CD4-positive, CD25-positive, alpha-beta regulatory T cell (primary cell): ENCODE measurements around the gene VSX1. TPM values are rescaled to one million over a fixed set of nuclear protein-coding genes. Genes with fewer than 3 reads are reported as not detected.

ENCODE experiments used
- ATAC-seq, 2 donors: fragments of 150-1000 bp; cut with Tn5 transposase; one replicate each; pipeline ENCODE4 v1.10.0; 2021; ENCODE audit warnings: low read depth in 2 of 2, moderate number of reproducible peaks in 2 of 2, moderate library complexity in 1 of 2
- DNase-seq, 3 donors: peaks; one replicate each; pipeline versions ENCODE4 v3.0.0 to v3.0.0-alpha.2; 2012 to 2022; ENCODE audit warnings: mixed read lengths in 1 of 3
- H3K27ac ChIP-seq: one replicate; pipeline ENCODE4 v1.7.0; 2013; ENCODE audit warnings: mild to moderate bottlenecking, low read length; ENCODE audit not compliant: insufficient read depth, poor library complexity, severe bottlenecking
- H3K27me3 ChIP-seq: one replicate; pipeline ENCODE4 v1.7.0; 2013; ENCODE audit warnings: low read length; ENCODE audit not compliant: control insufficient read depth, insufficient read depth
- H3K36me3 ChIP-seq: one replicate; pipeline ENCODE4 v1.7.0; 2013; ENCODE audit warnings: mild to moderate bottlenecking, low read length, moderate library complexity; ENCODE audit not compliant: control insufficient read depth, insufficient read depth
- H3K4me1 ChIP-seq: 2 replicates; pipeline ENCODE4 v1.7.0; 2013; ENCODE audit warnings: mild to moderate bottlenecking, low read length; ENCODE audit not compliant: insufficient read depth, control insufficient read depth, poor library complexity, severe bottlenecking
- H3K4me3 ChIP-seq: one replicate; pipeline ENCODE4 v1.7.0; 2013; ENCODE audit warnings: low read depth, mild to moderate bottlenecking, low read length, moderate library complexity
- H3K9me3 ChIP-seq, 2 experiments: 1 replicate in 1 of 2; 2 replicates in 1 of 2; pipeline ENCODE4 v1.7.0; 2013; ENCODE audit warnings: low read length in 2 of 2, mild to moderate bottlenecking in 1 of 2, moderate library complexity in 1 of 2; ENCODE audit not compliant: control insufficient read depth in 2 of 2
- H3K27ac Mint-ChIP-seq, 3 donors: one replicate each; pipeline ENCODE4 v1.8.0; 2020 to 2022; ENCODE audit warnings: mild to moderate bottlenecking in 3 of 3, mixed read lengths in 3 of 3, moderate library complexity in 2 of 3
- H3K27me3 Mint-ChIP-seq: one replicate; pipeline ENCODE4 v1.8.0; 2022; ENCODE audit warnings: mild to moderate bottlenecking, mixed read lengths
- H3K36me3 Mint-ChIP-seq: one replicate; pipeline ENCODE4 v1.8.0; 2020; ENCODE audit warnings: mixed read lengths
- H3K4me1 Mint-ChIP-seq, 4 donors: one replicate each; pipeline ENCODE4 v1.8.0; 2020 to 2022; ENCODE audit warnings: mixed read lengths in 4 of 4, mild to moderate bottlenecking in 1 of 4
- H3K4me3 Mint-ChIP-seq, 4 donors: one replicate each; pipeline ENCODE4 v1.8.0; 2020 to 2022; ENCODE audit warnings: mild to moderate bottlenecking in 4 of 4, mixed read lengths in 4 of 4, moderate library complexity in 3 of 4
- H3K9me3 Mint-ChIP-seq, 7 donors: one replicate each; pipeline ENCODE4 v1.8.0; 2020 to 2022; ENCODE audit warnings: mixed read lengths in 7 of 7, mild to moderate bottlenecking in 3 of 7, moderate library complexity in 2 of 7
- polyA plus RNA-seq, 4 donors: library from polyadenylated mRNA; unstranded; fragments of 300-500 nt; fragmentation: Illumina TruSeq; gene quantifications; one replicate each; pipeline ENCODE4 v1.2.3, GENCODE V29; 2021
- total RNA-seq: library from RNA; stranded (reverse); gene quantifications from one replicate; pipeline ENCODE4 v1.2.3, GENCODE V29; 2022

Gene VSX1
- total and polyA plus RNA-seq, 5 donors from 2014 or later, result not detected

- Mint-ChIP-seq H3K4me1 (no peaks in the 10 kb centered on the region), H3K27me3 (peaks cover 5% of the 10 kb centered on the region), H3K27ac (no peak overlapping the region), H3K36me3 (no peaks in the 10 kb centered on the region), H3K4me3 (no peak overlapping the region), H3K9me3 (peaks cover 0 to 2% (median 0%) of the 10 kb centered on the region in 7 donors)
- no peaks in the 10 kb centered on the region for H3K9me3 ChIP-seq
- no peak for DNase-seq
- no peak overlapping the region for H3K4me3 ChIP-seq
- H3K27ac ChIP-seq, result no peak overlapping the region
- no peak for ATAC-seq
- H3K4me1 ChIP-seq, result no peaks in the 10 kb centered on the region
- H3K36me3 ChIP-seq, result no peaks in the 10 kb centered on the region
- peaks cover 5% of the 10 kb centered on the region for H3K27me3 ChIP-seq
Observed at GRCh38 chr20:25120920-25121319, 39.0 kb upstream of the VSX1 start.

GRCh38 chr20:25120457-25120856, 38.5 kb upstream of the VSX1 start:
- peaks cover 0 to 2% (median 0%) of the 10 kb centered on the region in 7 donors for H3K9me3 Mint-ChIP-seq

GRCh38 chr20:25118529-25118928, 36.6 kb upstream of the VSX1 start:
- peaks cover 19% of the 10 kb centered on the region for H3K27me3 Mint-ChIP-seq
- no peaks in the 10 kb centered on the region for H3K4me1 Mint-ChIP-seq
- no peak overlapping the region for H3K27ac Mint-ChIP-seq
- no peak for DNase-seq
- H3K36me3 Mint-ChIP-seq, result no peaks in the 10 kb centered on the region
- Histone ChIP-seq H3K27ac (no peak overlapping the region), H3K4me1 (no peaks in the 10 kb centered on the region), H3K36me3 (no peaks in the 10 kb centered on the region), H3K27me3 (peaks cover 5% of the 10 kb centered on the region), H3K4me3 (no peak overlapping the region), H3K9me3 (no peaks in the 10 kb centered on the region)
- peaks cover 0 to 1% (median 0%) of the 10 kb centered on the region in 7 donors for H3K9me3 Mint-ChIP-seq
- no peak overlapping the region for H3K4me3 Mint-ChIP-seq
- no peak for ATAC-seq

More at GRCh38 chr20:25120457-25120856, 38.5 kb upstream of the VSX1 start:
- peaks cover 5% of the 10 kb centered on the region for H3K27me3 ChIP-seq
- DNase-seq (no peak), ATAC-seq (no peak)
- no peaks in the 10 kb centered on the region for H3K36me3 Mint-ChIP-seq
- peaks cover 6% of the 10 kb centered on the region for H3K27me3 Mint-ChIP-seq
- H3K4me1 Mint-ChIP-seq, result no peaks in the 10 kb centered on the region
- H3K27ac Mint-ChIP-seq, result no peak overlapping the region
- H3K27ac ChIP-seq, result no peak overlapping the region
- H3K4me3 ChIP-seq, result no peak overlapping the region
- H3K4me3 Mint-ChIP-seq, result no peak overlapping the region
- H3K36me3 ChIP-seq, result no peaks in the 10 kb centered on the region
- H3K9me3 ChIP-seq, result no peaks in the 10 kb centered on the region
- H3K4me1 ChIP-seq, result no peaks in the 10 kb centered on the region

- DNase-seq (no peak), ATAC-seq (no peak)
- H3K4me1 Mint-ChIP-seq, result no peaks in the 10 kb centered on the region
- no peaks in the 10 kb centered on the region for H3K9me3 Mint-ChIP-seq
- H3K36me3 Mint-ChIP-seq, result no peaks in the 10 kb centered on the region
- no peaks in the 10 kb centered on the region for H3K36me3 ChIP-seq
- H3K27me3 Mint-ChIP-seq, result peaks cover 21% of the 10 kb centered on the region
- peaks cover 5% of the 10 kb centered on the region for H3K27me3 ChIP-seq
- H3K4me3 Mint-ChIP-seq, result no peak overlapping the region
- no peaks in the 10 kb centered on the region for H3K9me3 ChIP-seq
- no peaks in the 10 kb centered on the region for H3K4me1 ChIP-seq
- H3K4me3 ChIP-seq, result no peak overlapping the region
- no peak overlapping the region for H3K27ac Mint-ChIP-seq
- H3K27ac ChIP-seq, result no peak overlapping the region
Observed at GRCh38 chr20:25117990-25118389, 36.0 kb upstream of the VSX1 start.

GRCh38 chr20:25116739-25117458, 35.0 kb upstream of the VSX1 start:
- no peaks in the 10 kb centered on the region for H3K36me3 ChIP-seq
- no peaks in the 10 kb centered on the region for H3K4me1 ChIP-seq
- DNase-seq (no peak), ATAC-seq (no peak)
- H3K4me1 Mint-ChIP-seq, result no peaks in the 10 kb centered on the region
- no peaks in the 10 kb centered on the region for H3K36me3 Mint-ChIP-seq
- H3K27me3 Mint-ChIP-seq, result peaks cover 21% of the 10 kb centered on the region
- no peak overlapping the region for H3K4me3 Mint-ChIP-seq
- no peak overlapping the region for H3K27ac Mint-ChIP-seq
- peaks cover 5% of the 10 kb centered on the region for H3K27me3 ChIP-seq
- no peak overlapping the region for H3K4me3 ChIP-seq
- H3K9me3 ChIP-seq, result no peaks in the 10 kb centered on the region
- H3K27ac ChIP-seq, result no peak overlapping the region
- H3K9me3 Mint-ChIP-seq, result no peaks in the 10 kb centered on the region

GRCh38 chr20:25103526-25103925, 21.6 kb upstream of the VSX1 start:
- DNase-seq, result no peak
- Mint-ChIP-seq H3K36me3 (no peaks in the 10 kb centered on the region), H3K4me3 (peak overlapping the region in 1 of 4 donors; percentile 38), H3K4me1 (peaks cover 4 to 21% (median 9%) of the 10 kb centered on the region in 4 donors), H3K27me3 (peaks cover 29% of the 10 kb centered on the region), H3K9me3 (peaks cover 0 to 2% (median 0%) of the 10 kb centered on the region in 7 donors), H3K27ac (no peak overlapping the region)
- H3K4me1 ChIP-seq, result peaks cover 4% of the 10 kb centered on the region
- H3K27me3 ChIP-seq, result no peaks in the 10 kb centered on the region
- H3K9me3 ChIP-seq, result no peaks in the 10 kb centered on the region
- no peak overlapping the region for H3K27ac ChIP-seq
- H3K4me3 ChIP-seq, result no peak overlapping the region
- no peak for ATAC-seq
- H3K36me3 ChIP-seq, result no peaks in the 10 kb centered on the region

GRCh38 chr20:25100914-25101313, 19.0 kb upstream of the VSX1 start:
- H3K4me3 ChIP-seq, result no peak overlapping the region
- no peaks in the 10 kb centered on the region for H3K9me3 ChIP-seq
- Mint-ChIP-seq H3K4me3 (peak overlapping the region in 1 of 4 donors; percentile 61), H3K4me1 (peaks cover 4 to 21% (median 9%) of the 10 kb centered on the region in 4 donors), H3K36me3 (no peaks in the 10 kb centered on the region), H3K27me3 (peaks cover 5% of the 10 kb centered on the region), H3K27ac (peak overlapping the region in 1 of 3 donors; percentile 23), H3K9me3 (no peaks in the 10 kb centered on the region)
- H3K4me1 ChIP-seq, result peaks cover 4% of the 10 kb centered on the region
- H3K27me3 ChIP-seq, result no peaks in the 10 kb centered on the region
- no peak overlapping the region for H3K27ac ChIP-seq
- H3K36me3 ChIP-seq, result no peaks in the 10 kb centered on the region
- DNase-seq, result no peak
- no peak for ATAC-seq

GRCh38 chr20:25099601-25100140, 17.7 kb upstream of the VSX1 start:
- peaks cover 4% of the 10 kb centered on the region for H3K4me1 ChIP-seq
- peak in 1 of 3 donors; percentile 35 for DNase-seq
- H3K9me3 ChIP-seq, result no peaks in the 10 kb centered on the region
- no peaks in the 10 kb centered on the region for H3K36me3 ChIP-seq
- no peaks in the 10 kb centered on the region for H3K27me3 ChIP-seq
- H3K27ac ChIP-seq, result no peak overlapping the region
- Mint-ChIP-seq H3K4me3 (peak overlapping the region in 2 of 4 donors; percentile 10 to 27), H3K27ac (peak overlapping the region in 2 of 3 donors; percentile 29 to 36), H3K27me3 (peaks cover 5% of the 10 kb centered on the region), H3K4me1 (peaks cover 4 to 21% (median 9%) of the 10 kb centered on the region in 4 donors), H3K36me3 (no peaks in the 10 kb centered on the region), H3K9me3 (no peaks in the 10 kb centered on the region)
- H3K4me3 ChIP-seq, result peak overlapping the region; percentile 15
- no peak for ATAC-seq
